Adipocyte (in vitro differentiated cells): Measurements from ENCODE around the gene IFI16.

Experiments used
- DNase-seq: peaks from one replicate; pipeline ENCODE4 v3.0.0-alpha.2; 2015; ENCODE audit warnings: low read depth
- H3K27me3 ChIP-seq: replicated peaks from 2 replicates; pipeline ENCODE4 v1.7.0; 2013; ENCODE audit warnings: mild to moderate bottlenecking, low read length, moderate library complexity; ENCODE audit not compliant: control insufficient read depth, insufficient read depth
- H3K36me3 ChIP-seq: 2 replicates; pipeline ENCODE4 v1.7.0; 2013; ENCODE audit warnings: low read length, mild to moderate bottlenecking, moderate library complexity; ENCODE audit not compliant: control insufficient read depth, insufficient read depth, severe bottlenecking
- H3K4me1 ChIP-seq: 2 replicates; pipeline ENCODE4 v1.7.0; 2013; ENCODE audit warnings: mild to moderate bottlenecking, low read length, moderate library complexity; ENCODE audit not compliant: control insufficient read depth, insufficient read depth
- H3K4me3 ChIP-seq: 2 replicates; pipeline ENCODE4 v1.7.0; 2013; ENCODE audit warnings: mild to moderate bottlenecking, low read length, moderate library complexity
- H3K9ac ChIP-seq: 2 replicates; pipeline ENCODE4 v1.7.0; 2013; ENCODE audit warnings: mild to moderate bottlenecking, low read length, moderate library complexity
- H3K9me3 ChIP-seq: 2 replicates; pipeline ENCODE4 v1.7.0; 2013; ENCODE audit warnings: mild to moderate bottlenecking, low read length, moderate library complexity; ENCODE audit not compliant: control insufficient read depth

IFI16 gene

DNA sequence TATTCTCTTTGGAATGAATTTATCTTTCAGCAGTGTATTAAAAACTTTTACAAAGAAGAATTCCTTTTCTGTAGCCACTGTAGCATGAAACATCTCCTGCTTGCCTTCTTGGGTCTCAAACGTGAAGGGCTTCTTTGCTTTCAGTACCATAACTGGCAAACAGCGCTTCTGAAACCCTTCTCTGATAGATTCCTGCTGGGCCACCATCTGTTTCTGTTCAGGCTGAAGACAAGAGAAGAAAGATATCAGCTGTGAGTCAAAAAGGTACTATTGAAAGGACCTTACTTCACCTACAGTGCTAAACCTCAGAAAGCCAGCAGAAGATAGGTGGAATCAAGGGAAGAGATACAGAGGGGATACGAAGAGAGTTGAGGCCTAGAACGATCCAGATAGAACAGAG, 56.4 kb downstream of the IFI16 start:
- Histone ChIP-seq H3K36me3 (no peaks in the 10 kb centered on the region), H3K4me3 (no peak overlapping the region), H3K27me3 (no peaks in the 10 kb centered on the region), H3K9ac (no peak overlapping the region), H3K9me3 (no peaks in the 10 kb centered on the region), H3K4me1 (no peaks in the 10 kb centered on the region)
- no peak for DNase-seq

DNA sequence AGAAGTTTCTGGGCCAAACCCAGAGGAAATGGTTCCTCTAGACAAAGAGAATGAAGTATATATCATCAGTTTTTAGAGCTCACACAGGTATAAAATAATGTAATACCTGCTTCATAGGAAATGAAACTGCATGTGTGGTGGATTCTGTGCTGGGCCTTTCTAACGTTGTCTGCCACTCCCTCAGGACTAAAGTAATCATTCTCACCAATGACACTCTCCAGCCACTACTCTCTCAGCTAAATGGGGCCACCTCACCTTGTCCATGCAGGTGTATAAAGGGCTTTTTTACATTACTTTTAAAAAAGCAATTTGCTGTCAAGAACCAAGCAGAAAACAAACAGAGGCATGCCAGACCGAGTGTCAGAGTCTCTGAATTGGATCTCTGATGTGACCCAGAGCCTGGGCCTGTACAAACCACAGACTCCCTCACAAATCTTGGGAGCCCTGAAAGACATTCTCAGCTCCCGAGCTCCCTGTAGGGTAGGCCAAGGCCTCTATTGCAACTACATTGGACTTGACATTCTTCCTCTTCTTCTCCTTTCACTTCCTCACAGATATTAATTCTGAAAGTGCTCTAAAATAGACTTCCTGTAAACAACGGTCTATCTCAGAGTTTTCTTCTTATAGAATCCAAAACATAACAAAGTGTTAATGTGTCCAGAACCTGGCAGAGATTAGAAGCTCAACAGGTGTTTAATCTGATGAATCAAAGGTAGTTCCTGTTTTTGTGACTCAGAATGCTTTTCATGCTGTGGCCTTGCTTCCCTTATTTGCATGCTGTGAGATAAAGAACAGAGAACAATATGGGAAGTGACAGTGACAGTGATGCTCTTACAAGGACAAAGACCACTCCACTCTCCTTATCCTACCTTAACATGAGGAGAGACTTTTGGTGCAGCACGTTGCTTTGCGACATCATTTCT, 58.3 kb downstream of the IFI16 start:
- DNase-seq = no peak
- H3K4me3 ChIP-seq = no peak overlapping the region

DNA sequence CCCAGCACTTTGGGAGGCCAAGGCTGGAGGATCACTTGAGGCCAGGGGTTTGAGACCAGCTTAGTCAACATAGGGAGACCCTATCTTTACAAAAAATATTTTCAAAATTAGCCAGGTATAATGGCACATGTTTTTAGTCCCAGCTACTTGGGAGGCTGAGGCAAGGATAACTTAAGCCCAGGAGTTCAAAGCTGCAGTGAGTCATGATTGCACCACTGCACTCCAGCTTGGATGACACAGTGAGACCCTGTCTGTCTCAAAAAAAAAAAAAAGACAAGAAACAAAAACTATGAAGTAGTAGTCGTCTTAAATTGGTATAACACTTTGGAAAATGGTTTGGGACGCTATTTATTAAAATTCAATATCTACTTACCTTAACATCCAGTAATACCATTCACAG, 59.2 kb downstream of the IFI16 start:
- H3K4me1 ChIP-seq = peaks cover 4% of the 10 kb centered on the region
- DNase-seq = peak; percentile 50
- no peaks in the 10 kb centered on the region for H3K9me3 ChIP-seq
- no peaks in the 10 kb centered on the region for H3K27me3 ChIP-seq
- H3K4me3 ChIP-seq = no peak overlapping the region
- H3K9ac ChIP-seq = no peak overlapping the region
- no peaks in the 10 kb centered on the region for H3K36me3 ChIP-seq

More for the DNA sequence above, 58.3 kb downstream of the IFI16 start:
- Histone ChIP-seq H3K27me3 (no peaks in the 10 kb centered on the region), H3K9ac (no peak overlapping the region), H3K36me3 (no peaks in the 10 kb centered on the region), H3K4me1 (peaks cover 4% of the 10 kb centered on the region), H3K9me3 (no peaks in the 10 kb centered on the region)

DNA sequence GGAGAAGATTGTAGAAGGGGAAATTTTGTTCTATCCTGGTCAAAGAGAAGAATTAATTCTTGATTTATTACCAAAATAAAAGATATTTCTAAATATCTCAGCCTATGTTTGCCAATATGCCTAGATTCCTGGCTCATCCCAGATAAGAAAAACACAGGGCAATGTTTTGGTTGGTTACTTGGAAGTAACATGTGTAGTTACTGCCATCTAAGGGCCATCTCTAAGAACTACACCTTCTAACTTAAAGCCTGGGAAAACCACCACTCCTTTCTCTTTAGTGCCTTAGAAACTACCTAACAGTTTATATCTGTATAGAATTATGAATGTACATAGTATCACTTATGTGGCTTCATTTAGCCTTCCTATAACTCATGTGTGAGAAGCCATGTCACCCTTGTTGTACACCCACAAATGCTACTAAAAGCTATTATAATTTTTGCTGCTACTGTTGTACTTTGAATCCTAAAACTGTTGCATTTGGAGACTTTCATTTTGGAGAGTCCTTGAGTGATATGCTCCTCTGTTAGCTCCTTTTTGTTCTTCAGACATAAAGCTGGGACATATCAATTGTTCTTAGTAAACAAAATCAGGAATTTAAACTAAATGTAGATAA, 62.4 kb downstream of the IFI16 start:
- Histone ChIP-seq H3K4me1 (peaks cover 4% of the 10 kb centered on the region), H3K27me3 (no peaks in the 10 kb centered on the region), H3K4me3 (no peak overlapping the region), H3K9ac (peak overlapping the region; percentile 0), H3K36me3 (no peaks in the 10 kb centered on the region), H3K9me3 (no peaks in the 10 kb centered on the region)
- DNase-seq = peak; percentile 87

DNA sequence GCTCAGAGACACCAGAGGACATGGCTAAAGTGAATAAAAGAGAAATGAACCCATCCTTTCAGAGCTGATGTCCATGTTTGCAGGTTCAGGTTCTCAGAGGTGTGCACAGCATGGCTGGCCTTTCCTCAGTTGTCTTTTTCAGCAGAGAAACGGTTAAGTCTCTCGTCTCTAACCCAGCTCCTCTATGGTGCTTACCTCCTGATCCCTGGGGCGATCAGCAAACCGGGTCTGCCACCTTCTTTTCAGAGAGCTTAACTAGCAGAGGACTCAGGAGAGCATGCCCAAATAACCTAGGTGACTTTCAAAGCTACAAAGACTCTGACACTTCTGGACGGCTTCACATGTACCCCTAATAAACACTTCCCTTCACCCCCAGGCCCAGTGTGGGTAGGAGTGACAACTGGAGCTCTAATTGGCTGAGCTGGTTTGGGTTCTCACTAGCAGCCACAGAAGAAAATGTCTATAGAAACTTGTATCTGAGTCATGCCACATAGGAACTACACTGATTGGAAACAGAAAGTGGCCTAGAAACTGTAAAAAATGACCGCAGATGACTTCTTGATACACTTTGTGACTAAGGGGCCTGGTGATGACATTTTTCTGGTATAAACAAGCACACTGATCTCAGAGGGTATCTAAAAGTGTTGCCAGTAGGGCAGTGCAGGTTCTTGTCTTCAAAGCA, 66.9 kb downstream of the IFI16 start, which contains the start of gene AIM2:
TSS of gene AIM2 (minus strand) at position 329 of the 682 bp plus-strand sequence. CDS start 3,267 bp downstream, outside the sequence.
- Histone ChIP-seq H3K9me3 (no peaks in the 10 kb centered on the region), H3K4me3 (no peak within 1 kb of the TSS), H3K27me3 (no peaks in the 10 kb centered on the region), H3K9ac (no peak within 1 kb of the TSS), H3K36me3 (no peaks in the 10 kb centered on the region), H3K4me1 (peaks cover 3% of the 10 kb centered on the region)
- DNase-seq = peak; percentile 30

DNA sequence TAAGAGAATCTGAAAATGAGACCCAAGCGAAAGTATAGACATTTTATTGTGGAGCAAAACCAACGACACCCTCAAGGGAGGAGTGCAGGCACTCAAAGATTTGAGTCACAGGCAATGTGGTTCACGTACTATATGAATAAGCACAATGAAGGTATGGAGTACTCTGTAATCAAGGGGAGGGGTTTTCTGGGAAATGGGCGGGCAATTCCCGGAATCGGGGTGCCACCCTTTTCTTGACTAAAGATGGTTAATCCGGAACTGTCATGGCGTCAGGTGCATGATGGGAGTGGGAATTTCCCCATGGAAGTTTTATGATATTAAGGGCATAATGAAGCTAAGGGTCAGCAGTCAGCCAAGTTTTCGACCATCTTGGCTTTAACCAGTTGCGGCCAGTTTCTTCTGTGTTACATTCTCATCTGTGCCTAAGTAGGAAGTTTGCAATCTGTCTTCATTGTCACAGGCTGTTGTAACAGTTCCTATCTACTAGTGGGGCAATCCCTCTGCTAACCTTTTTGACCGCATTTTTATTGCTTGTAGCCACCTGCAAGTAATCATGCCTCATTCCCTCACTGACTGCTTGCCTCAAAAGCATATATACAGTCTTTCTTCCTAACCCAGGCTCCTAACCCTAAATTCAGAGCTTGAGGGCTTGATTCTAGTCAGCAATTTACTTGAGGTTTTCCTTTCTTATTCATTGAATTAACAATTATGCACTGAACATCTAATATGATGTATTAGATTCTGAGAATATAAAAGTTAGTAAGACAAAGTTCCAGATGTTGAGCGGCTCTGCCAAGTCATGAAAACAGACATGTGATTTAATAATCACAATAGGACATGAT, 67.6 kb downstream of the IFI16 start:
- H3K4me3 ChIP-seq = no peak overlapping the region
- H3K4me1 ChIP-seq = no peaks in the 10 kb centered on the region
- no peaks in the 10 kb centered on the region for H3K36me3 ChIP-seq
- H3K27me3 ChIP-seq = no peaks in the 10 kb centered on the region
- DNase-seq = no peak
- no peak overlapping the region for H3K9ac ChIP-seq
- no peaks in the 10 kb centered on the region for H3K9me3 ChIP-seq

DNA sequence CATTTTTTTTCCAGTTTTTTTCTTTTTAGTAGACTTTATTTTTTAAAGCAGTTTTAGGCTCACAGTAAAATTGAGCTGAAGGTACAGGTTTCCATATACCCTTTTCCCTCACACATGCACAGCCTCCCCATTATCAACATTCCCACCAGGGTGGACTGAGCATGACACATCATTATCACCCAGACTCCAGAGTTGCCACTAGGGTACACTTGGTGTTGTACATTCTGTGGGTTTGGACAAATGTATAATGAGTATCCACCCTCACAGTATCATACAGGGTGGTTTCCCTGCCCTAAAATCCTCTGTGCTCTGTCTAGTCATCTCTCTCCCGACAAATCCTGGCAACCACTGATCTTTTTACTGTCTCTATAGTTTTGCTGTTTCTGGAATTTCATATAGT, 69.8 kb downstream of the IFI16 start:
- no peaks in the 10 kb centered on the region for H3K9me3 ChIP-seq
- no peaks in the 10 kb centered on the region for H3K36me3 ChIP-seq
- H3K27me3 ChIP-seq = no peaks in the 10 kb centered on the region
- no peak overlapping the region for H3K4me3 ChIP-seq
- DNase-seq = no peak
- no peaks in the 10 kb centered on the region for H3K4me1 ChIP-seq
- H3K9ac ChIP-seq = no peak overlapping the region

DNA sequence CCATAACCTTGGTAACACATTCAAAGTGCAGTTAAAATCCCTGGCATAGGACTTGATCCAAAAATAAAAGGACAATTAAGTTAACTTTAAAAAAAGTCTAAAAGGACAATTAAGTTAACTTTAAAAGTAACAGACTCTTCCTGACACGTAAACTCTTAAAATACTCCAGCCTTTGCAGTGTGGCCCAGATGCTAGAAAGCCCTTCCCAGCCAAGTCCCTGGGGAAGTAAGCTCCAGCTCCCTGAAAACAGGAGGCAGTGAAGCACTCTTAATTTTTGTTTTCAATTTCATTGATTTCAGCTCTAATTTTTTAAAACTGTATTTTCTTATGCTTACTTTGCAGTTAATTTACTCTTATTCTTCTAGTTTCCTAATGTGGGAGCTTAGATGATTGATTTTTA, 71.9 kb downstream of the IFI16 start:
- Histone ChIP-seq H3K9ac (no peak overlapping the region), H3K4me1 (no peaks in the 10 kb centered on the region), H3K27me3 (no peaks in the 10 kb centered on the region), H3K9me3 (no peaks in the 10 kb centered on the region), H3K36me3 (no peaks in the 10 kb centered on the region), H3K4me3 (no peak overlapping the region)
- DNase-seq = no peak

DNA sequence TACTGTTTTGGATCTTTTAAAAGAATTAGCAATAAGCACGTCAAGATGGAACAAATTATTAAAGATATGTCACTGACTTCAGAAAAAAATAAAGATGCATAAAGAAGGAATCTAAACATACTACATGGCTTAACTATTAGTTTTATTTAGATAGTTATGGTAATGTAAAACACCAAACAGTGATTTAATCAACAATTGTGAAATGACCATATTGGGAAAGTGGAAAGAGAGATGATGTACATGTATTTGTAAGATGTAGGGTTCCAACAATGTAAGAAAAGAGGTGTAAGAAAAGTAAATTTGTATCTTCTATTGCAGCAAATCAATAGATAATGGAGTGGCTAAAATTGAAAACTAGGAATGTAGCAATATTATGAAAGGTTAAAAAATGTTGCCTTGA, 73.3 kb downstream of the IFI16 start:
- H3K9ac ChIP-seq = no peak overlapping the region
- no peak for DNase-seq
- no peaks in the 10 kb centered on the region for H3K36me3 ChIP-seq
- no peaks in the 10 kb centered on the region for H3K4me1 ChIP-seq
- H3K27me3 ChIP-seq = no peaks in the 10 kb centered on the region
- no peak overlapping the region for H3K4me3 ChIP-seq
- no peaks in the 10 kb centered on the region for H3K9me3 ChIP-seq

DNA sequence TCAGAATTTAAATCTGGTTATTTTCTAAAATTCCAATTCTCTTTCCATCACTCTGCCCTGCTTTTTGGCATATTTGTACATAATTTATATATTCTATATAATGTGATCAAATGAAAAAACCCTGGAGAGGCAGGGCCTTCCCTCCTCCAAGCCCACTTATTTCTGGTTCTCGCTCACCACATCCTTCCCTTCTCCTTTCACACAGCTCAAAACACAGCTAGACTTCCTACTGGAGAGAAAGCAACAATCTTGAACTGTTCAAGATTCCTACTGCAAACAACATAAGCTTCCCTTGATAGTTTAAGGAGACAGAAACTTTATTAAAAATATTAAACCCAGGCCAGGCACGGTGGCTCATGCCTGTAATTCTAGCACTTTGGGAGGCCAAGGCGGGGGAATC, 74.4 kb downstream of the IFI16 start:
- Histone ChIP-seq H3K9me3 (no peaks in the 10 kb centered on the region), H3K36me3 (no peaks in the 10 kb centered on the region)
- DNase-seq = no peak

More for the DNA sequence above, 74.4 kb downstream of the IFI16 start:
- Histone ChIP-seq H3K9ac (no peak overlapping the region), H3K4me1 (peaks cover 7% of the 10 kb centered on the region), H3K4me3 (no peak overlapping the region), H3K27me3 (no peaks in the 10 kb centered on the region)
